GM12878 (cell line): ENCODE results near the gene MCOLN2. TPM values are rescaled to one million over a fixed set of nuclear protein-coding genes. Genes with fewer than 3 reads are reported as not detected.
A peak's percentile ranks its signal among the peaks of the same experiment; 100 is the strongest.

Experiments
- ATF7 ChIP-seq: fragments of 450-650 bp; IDR thresholded peaks from 2 replicates; pipeline ENCODE4 v1.6.1; 2016; ENCODE audit warnings: low read depth, mild to moderate bottlenecking
- BACH1 ChIP-seq: fragments of 450-650 bp; IDR thresholded peaks from 2 replicates; pipeline ENCODE4 v1.6.1; 2017; ENCODE audit warnings: mild to moderate bottlenecking, borderline replicate concordance
- DPF2 ChIP-seq: fragments of 450-650 bp; IDR thresholded peaks from 2 replicates; pipeline ENCODE4 v1.6.1; 2017; ENCODE audit warnings: mild to moderate bottlenecking
- EED ChIP-seq: sonication (generic); IDR thresholded peaks from 2 replicates; pipeline ENCODE4 v1.6.1; 2016; ENCODE audit warnings: antibody characterized with exemption, low read depth
- FOXM1 ChIP-seq: IDR thresholded peaks from 2 replicates; pipeline ENCODE4 v1.6.1; 2012; ENCODE audit warnings: low read depth, mild to moderate bottlenecking, inconsistent platforms, low read length, moderate library complexity
- HDGF ChIP-seq: fragments of 450-650 bp; IDR thresholded peaks from 2 replicates; pipeline ENCODE4 v1.6.1; 2016; ENCODE audit warnings: antibody characterized with exemption
- JUND ChIP-seq: IDR thresholded peaks from 2 replicates; pipeline ENCODE4 v1.6.1; 2012; ENCODE audit warnings: low read depth, mild to moderate bottlenecking, low read length, improper control_type of control experiment, moderate library complexity
- MLLT1 ChIP-seq: fragments of 450-650 bp; IDR thresholded peaks from 2 replicates; pipeline ENCODE4 v1.6.1; 2016; ENCODE audit warnings: mild to moderate bottlenecking
- NFYA ChIP-seq: IDR thresholded peaks from 2 replicates; pipeline ENCODE4 v1.6.1; 2011; ENCODE audit warnings: low read depth, mild to moderate bottlenecking, low read length, improper control_type of control experiment, borderline replicate concordance
- NR2C1 ChIP-seq: fragments of 450-650 bp; IDR thresholded peaks from 2 replicates; pipeline ENCODE4 v1.6.1; 2017; ENCODE audit warnings: antibody characterized with exemption, mild to moderate bottlenecking, moderate library complexity
- PKNOX1 ChIP-seq: fragments of 450-650 bp; IDR thresholded peaks from 2 replicates; pipeline ENCODE4 v1.6.1; 2016; ENCODE audit warnings: mild to moderate bottlenecking
- POLR2A ChIP-seq: IDR thresholded peaks from 2 replicates; pipeline ENCODE4 v1.6.1; 2011; ENCODE audit warnings: low read depth, mild to moderate bottlenecking, low read length
- POLR2AphosphoS5 ChIP-seq: IDR thresholded peaks from 2 replicates; pipeline ENCODE4 v1.6.1; 2011; ENCODE audit warnings: mild to moderate bottlenecking, low read length, inconsistent platforms
- RCOR1 ChIP-seq: conservative IDR thresholded peaks from 2 replicates; pipeline ENCODE4 v1.6.1; 2012; ENCODE audit warnings: low read depth, low read length, improper control_type of control experiment
- RELB ChIP-seq: fragments of 450-650 bp; IDR thresholded peaks from 2 replicates; pipeline ENCODE4 v1.6.1; 2017; ENCODE audit warnings: low read depth, mild to moderate bottlenecking, moderate library complexity
- RUNX3 ChIP-seq: IDR thresholded peaks from 2 replicates; pipeline ENCODE4 v1.6.1; 2012; ENCODE audit warnings: low read length, inconsistent platforms
- SPI1 ChIP-seq: IDR thresholded peaks from 2 replicates; pipeline ENCODE4 v1.6.1; 2011; ENCODE audit warnings: low read depth, mild to moderate bottlenecking, low read length, moderate library complexity, borderline replicate concordance; ENCODE audit not compliant: insufficient read depth
- STAT3 ChIP-seq: IDR thresholded peaks from 2 replicates; pipeline ENCODE4 v1.6.1; 2011; ENCODE audit warnings: low read depth, low read length, improper control_type of control experiment
- TAF1 ChIP-seq: IDR thresholded peaks from 2 replicates; pipeline ENCODE4 v1.6.1; 2011; ENCODE audit warnings: mild to moderate bottlenecking, low read depth, low read length, borderline replicate concordance
- WRNIP1 ChIP-seq: IDR thresholded peaks from 2 replicates; pipeline ENCODE4 v1.6.1; 2011; ENCODE audit warnings: low read depth, low read length, improper control_type of control experiment, borderline replicate concordance
- ZBTB40 ChIP-seq: fragments of 450-650 bp; IDR thresholded peaks from 2 replicates; pipeline ENCODE4 v1.6.1; 2016; ENCODE audit warnings: mild to moderate bottlenecking, moderate library complexity, borderline replicate concordance
- ZNF217 ChIP-seq: fragments of 450-650 bp; IDR thresholded peaks from 2 replicates; pipeline ENCODE4 v1.6.1; 2017; ENCODE audit warnings: antibody characterized with exemption, mild to moderate bottlenecking
- ZNF274 ChIP-seq: IDR thresholded peaks from one replicate; pipeline ENCODE4 v1.8.0; 2011; ENCODE audit not compliant: insufficient read length, insufficient read depth
- polyA plus RNA-seq, 11 experiments: library from polyadenylated mRNA; depleted of rRNA in 4 of 11; unstranded in 6 of 11; stranded (reverse) in 5 of 11; fragments of >200 nt; fragmentation: Nextera tagmentation in 4 of 11; fragmentation: Illumina TruSeq in 1 of 11; extraction: Ambion mirVana in 4 of 11; extraction: Trizol in 1 of 11; gene quantifications; 1 replicate in 1 of 11; 2 replicates in 10 of 11; pipeline versions ENCODE4 v1.2.1 to v1.2.3, GENCODE V29; 2011 to 2016; ENCODE audit warnings: inconsistent platforms in 2 of 11, missing spikeins in 2 of 11, low read depth in 1 of 11
- total RNA-seq, 4 experiments: library from RNA; depleted of rRNA in 3 of 4; stranded (reverse); fragments of >200 nt in 3 of 4; fragmentation: Illumina TruSeq in 1 of 4; extraction: Trizol in 1 of 4; gene quantifications; 2 replicates each; pipeline versions ENCODE4 v1.2.1 to v1.2.3, GENCODE V29; 2013 to 2021

Gene MCOLN2
- total and polyA plus RNA-seq, 10 of the 15 experiments (the other 5 are each of a cell fraction or from before 2014, with no cell fraction given): 25.9 to 233 (median 109) TPM

- TF ChIP-seq PKNOX1 (peak; percentile 22; the same call in 1 of the 2 replicates), ZNF274 (no peak), EED (peak; percentile 84), NFYA (no peak), SPI1 (peak; percentile 90), ZBTB40 (peak; percentile 25; the same call in 1 of the 2 replicates), POLR2A (no peak), RCOR1 (no peak), ATF7 (peak; percentile 51; the same call in 1 of the 2 replicates), WRNIP1 (no peak), ZNF217 (peak; percentile 23; the same call in 1 of the 2 replicates), TAF1 (no peak; the same call in 1 of the 2 replicates), FOXM1 (peak; percentile 23; the same call in 1 of the 2 replicates), BACH1 (peak; percentile 22; the same call in 1 of the 2 replicates), HDGF (no peak), RELB (peak; percentile 60), NR2C1 (no peak), RUNX3 (peak; percentile 74), STAT3 (no peak), JUND (no peak), MLLT1 (peak; percentile 73), POLR2AphosphoS5 (peak; percentile 63), DPF2 (0 out of 2 replicates have a peak, but pooled peaks have one; percentile 30)
Measured at GRCh38 chr1:84995484-84996334, 1.2 kb downstream of the MCOLN2 start (continued).
